ENCODE data around the gene ISCA2.
"Not testable (repeated sequence)": the region's sequence is repeated elsewhere in the genome, so short reads cannot be mapped to it uniquely, and the experiment has no call there.

The ISCA2 gene, protein sequence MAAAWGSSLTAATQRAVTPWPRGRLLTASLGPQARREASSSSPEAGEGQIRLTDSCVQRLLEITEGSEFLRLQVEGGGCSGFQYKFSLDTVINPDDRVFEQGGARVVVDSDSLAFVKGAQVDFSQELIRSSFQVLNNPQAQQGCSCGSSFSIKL

DNA sequence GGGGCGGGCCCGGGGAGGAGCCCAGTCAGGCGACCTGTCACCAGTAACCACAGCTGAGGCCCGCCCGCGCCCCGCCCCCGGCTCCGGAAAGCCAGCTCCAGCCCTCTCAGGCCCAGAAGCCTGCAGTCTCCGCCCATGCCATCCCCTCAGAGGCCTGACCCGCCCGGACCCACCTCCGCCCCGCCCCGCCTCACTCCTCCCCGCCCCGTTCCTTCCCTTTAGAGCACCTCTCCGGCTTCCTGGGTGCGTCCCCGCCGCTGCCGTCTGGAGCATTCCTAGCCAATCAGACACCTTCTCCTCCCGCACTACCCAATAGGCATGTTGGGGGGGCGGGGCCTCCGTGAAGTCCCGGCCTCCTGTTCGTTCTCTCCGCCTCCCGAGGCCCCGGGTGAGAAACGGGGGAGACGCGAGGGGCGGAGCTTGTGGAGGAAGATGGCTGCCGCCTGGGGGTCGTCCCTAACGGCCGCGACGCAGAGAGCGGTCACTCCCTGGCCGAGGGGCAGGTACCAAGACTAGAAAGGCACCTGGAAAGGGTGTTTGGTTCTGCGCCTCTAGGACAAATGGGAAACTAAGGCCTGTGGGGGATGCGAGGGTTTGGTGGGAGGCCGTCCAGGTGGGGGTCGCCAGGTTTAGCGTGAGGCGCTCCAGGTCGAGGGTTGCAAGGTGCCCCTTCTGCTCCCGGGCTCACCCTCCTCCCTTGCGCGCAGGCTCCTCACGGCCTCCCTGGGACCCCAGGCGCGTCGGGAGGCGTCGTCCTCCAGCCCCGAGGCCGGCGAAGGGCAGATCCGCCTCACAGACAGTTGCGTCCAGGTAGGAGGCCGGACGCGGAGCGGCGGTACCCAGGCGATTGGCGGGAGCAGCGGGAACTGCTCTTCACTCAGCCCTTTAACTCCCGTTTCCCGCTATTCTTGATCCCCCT lies at the start of gene ISCA2:
Gene ISCA2, plus strand, starts transcription at position 423 of the 919 bp plus-strand sequence. Its CDS starts 10 bp downstream, at position 433.
- peak; percentile 98 to 100 (median 100) for DNase-seq (ENCODE audit: low read depth in 3 of 3)

DNA sequence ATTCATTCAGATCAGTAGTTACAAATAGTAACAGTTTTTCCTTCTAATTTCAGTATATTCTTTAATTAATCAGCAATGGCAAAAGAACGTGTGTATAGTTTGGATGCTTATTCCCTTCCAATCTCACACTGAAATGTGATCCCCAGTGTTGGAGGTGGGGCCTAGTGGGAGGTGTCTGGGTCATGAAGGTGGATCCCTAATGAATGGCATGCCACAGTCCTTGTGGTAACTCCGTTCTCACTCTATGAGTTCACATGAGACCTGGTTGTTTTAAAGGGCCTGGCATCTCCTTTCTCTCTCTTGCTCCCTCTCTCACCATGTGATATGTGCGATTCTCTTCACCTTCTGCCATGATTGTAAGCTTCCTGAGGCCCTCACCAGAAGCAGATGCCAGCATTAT lies 48.7 kb upstream of the ISCA2 start:
- DNase-seq (ENCODE audit: low read depth in 3 of 3) = no peak

DNA sequence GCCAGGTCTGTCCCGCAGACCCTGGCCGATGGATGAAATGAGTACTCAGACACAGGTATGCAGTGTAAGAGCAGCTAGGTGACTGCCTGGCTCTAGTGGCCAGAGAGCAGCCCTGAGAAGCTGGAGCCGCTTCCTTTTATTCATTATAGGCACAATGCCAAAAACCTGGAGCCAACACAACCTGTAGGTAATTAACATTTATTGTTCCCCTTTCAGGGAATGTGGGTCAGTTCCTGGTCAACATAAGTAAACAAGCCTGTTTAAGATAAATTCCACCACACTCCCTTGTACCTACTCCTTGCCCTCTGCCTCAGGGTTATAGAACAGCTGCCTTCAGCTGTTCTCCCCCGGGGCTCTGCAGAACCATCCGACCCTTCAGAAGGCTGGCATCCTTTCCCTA lies 39.2 kb upstream of the ISCA2 start:
- not testable (repeated sequence) for DNase-seq (ENCODE audit: low read depth in 3 of 3)

DNA sequence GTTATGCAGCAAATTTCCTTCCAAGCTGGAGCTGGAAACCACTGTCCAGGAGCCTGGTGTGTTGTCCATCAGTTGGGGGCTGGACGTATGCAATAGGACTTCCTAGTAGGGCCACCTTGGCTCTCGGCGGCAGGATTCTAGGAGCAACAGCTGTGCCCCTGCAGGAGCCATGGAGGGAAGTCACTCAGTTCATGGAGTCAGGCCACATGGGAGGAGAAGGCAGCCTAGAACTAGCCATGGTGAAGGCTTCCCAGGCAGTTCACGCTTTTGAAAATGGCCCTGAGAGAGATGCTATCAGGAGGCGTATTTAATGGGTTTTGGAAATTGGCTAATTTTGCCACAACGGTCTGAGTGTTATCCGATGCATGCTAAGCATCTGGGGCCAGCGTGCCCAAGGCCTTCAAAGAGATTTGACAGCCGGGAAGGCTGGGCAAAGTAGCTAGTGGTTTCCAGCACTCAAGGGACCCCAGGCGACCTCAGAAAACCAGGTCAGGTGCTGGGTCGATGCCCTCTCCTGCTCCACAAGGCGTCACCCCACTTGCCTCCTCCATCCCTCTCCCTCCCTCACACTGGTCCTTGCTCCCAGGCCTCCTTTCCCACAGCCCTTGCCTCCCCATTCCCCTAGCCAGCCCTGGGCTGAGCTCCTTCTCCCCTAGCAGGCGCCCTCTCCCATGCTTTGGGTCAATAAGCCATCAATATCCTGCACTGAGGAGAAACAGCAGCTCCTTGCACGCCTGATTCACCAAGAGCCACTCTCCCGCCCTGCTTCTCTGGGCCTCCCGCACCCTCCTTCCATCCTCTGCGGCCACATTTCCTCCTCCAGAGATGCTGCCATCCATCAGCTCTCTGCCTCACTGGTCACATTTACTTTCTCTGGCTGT lies 36.6 kb upstream of the ISCA2 start:
- no peak for DNase-seq (ENCODE audit: low read depth in 3 of 3)

DNA sequence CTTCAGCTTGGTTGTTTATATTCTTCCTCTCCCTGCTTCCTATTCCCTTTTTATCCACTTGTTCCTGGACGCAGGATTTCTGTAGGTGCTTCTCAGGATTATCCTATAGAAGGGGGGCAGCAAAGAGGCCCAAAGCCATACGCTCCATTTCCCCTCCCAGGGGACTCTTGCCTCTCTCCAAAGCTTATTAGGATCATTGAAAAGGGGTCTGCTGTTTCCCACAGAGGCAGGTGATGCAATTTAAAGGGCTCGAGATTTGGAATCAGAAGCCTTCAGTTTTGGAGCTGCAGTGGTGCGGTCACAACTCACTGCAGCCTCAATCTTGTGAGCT lies 36.0 kb upstream of the ISCA2 start:
- DNase-seq (ENCODE audit: low read depth in 3 of 3) = no peak

DNA sequence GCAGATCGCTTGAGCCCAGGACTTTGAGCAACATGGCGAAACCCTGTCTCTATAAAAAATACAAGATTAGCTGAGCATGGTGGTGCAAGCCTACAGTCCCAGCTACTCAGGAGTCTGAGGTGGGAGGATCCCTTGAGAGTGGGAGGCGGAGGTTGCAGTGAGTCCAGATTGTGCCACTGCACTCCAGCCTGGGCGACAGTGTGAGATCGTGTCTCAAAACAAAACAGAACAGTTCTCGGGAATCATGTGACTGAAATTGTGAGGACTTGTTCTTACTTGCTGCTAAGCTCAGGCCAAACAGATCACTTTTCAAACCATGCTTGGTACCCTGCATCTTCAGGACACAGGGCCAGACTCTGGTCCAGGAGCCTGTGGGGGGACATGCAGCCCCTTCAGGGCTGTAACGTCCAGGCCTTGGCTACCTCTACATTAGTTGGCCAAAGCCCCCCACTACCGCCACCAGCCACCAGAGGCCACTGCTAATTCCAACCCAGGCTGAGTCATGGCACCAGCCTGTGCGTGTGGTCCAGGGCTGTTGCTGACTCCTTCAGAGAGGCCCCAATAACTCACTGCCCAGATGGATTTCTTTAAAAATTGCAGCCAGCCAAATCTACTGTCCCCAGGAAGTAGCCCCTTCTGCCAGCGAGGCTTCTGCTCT lies 34.1 kb upstream of the ISCA2 start:
- peak in 1 of 3 experiments; percentile 21 for DNase-seq (ENCODE audit: low read depth in 3 of 3)

DNA sequence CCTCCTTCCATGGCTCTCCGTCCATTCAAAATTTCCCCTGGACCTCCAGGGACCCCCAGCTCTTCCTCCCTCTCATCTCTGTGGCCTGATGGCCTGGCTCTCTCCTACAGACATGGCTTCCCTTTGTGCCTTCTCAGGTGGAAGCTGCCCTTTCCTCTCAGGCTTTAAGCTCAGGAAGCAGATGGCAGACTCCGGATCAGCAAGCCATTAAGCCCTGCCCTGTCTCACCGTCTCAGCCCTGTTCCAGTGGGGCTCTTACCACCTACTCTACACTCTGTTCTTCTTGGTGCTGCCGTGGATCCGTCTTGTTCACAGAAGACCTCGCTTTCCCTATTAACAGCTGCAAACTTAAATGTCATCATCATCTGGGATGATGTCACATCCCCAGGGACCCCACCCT lies 33.6 kb upstream of the ISCA2 start:
- DNase-seq (ENCODE audit: low read depth in 3 of 3) = no peak

DNA sequence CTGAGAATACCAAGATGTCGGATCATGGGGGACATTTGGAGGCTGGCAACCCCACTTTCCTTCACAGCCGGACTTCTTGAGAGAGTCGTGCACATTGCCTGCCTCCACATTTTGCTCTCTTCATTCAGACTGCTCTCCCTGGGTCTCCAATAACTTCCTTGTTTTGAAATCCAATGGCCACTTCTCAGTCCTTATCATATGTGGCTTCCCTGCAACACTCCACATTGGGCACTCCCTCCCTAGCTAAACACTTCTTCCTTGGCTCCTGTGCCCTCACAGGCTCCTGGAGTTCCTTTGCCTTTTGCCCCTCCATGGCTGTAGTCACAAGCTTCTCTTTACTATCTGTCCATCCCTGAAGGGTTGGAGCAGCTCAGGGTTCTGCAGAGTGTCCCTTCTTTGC lies 30.6 kb upstream of the ISCA2 start:
- no peak for DNase-seq (ENCODE audit: low read depth in 3 of 3)

DNA sequence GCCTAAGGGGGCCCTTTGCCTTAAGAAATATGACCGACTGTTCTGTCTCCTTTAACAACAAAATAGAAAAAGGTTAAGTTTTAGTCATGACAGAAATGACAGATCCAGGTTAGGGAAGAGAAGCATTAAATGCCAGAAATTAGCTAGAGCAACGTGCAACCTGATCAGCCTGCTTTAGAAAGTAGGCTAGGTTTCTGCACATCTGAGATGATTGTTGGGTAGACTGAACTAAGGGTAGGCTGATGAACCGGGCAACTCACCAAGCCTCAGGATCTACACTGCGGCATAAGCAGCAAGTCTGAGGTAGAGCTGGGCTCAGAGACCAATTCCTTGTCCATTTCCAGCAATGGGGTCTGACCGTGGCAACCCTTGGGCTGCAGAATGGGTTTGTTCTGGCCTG lies 29.9 kb upstream of the ISCA2 start:
- DNase-seq (ENCODE audit: low read depth in 3 of 3) = no peak

DNA sequence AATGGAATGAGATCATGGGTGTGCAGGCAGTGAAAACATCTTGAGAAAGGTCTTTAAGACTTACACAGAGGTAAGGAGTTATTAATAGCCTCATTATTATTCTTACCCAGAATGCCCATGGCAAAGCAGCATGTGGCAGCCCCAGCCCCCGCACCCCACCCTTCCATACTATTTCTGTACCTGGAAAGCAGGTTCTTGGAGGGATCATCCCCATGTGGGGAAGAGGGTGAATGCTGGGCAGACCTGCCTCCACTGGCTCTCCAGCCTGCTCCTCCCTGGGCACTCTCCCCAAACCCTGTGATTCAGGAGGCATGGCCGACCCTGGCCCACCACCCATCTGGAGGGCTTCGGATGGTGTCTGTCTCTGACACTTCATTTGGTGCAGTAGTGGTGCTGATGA lies 28.8 kb upstream of the ISCA2 start:
- DNase-seq (ENCODE audit: low read depth in 3 of 3) = no peak

DNA sequence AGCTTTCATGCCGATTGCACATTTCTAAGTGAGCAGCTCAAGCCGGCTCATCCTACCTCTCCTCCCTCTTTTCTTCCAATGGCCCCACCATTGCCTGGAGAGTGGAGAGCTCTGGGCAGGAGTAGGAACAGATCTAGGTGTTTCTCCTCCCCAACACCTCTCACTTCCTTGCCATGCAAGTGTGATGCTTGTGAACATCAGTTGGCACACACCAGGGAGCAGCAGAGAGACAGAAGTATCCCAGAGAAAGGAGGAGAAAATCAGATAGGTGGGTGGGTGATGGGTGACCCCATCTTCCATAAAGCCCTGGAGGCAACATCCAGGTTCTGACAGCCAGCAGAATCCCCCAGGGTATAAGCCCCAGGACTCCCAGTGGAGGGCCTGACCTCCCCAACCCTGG lies 28.2 kb upstream of the ISCA2 start:
- no peak for DNase-seq (ENCODE audit: low read depth in 3 of 3)

DNA sequence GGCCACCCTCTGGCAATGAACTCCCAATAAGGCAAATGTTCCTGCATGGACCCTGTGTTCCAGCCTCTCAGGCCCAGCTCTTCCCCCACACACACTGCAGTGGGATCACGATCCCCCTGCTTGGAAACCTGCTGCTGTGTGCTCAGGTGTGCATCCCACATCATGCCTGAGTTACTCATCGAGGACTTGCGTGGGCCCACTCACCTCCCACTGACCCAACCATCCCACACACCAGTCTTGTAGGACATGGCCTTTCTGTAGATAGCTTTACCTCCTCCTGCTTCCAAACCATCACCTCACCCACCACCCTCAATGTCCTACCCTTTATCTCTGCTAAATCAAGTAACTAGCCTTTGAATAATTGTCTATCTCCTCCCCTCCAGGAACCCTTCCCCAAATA lies 25.1 kb upstream of the ISCA2 start:
- DNase-seq (ENCODE audit: low read depth in 3 of 3) = no peak

DNA sequence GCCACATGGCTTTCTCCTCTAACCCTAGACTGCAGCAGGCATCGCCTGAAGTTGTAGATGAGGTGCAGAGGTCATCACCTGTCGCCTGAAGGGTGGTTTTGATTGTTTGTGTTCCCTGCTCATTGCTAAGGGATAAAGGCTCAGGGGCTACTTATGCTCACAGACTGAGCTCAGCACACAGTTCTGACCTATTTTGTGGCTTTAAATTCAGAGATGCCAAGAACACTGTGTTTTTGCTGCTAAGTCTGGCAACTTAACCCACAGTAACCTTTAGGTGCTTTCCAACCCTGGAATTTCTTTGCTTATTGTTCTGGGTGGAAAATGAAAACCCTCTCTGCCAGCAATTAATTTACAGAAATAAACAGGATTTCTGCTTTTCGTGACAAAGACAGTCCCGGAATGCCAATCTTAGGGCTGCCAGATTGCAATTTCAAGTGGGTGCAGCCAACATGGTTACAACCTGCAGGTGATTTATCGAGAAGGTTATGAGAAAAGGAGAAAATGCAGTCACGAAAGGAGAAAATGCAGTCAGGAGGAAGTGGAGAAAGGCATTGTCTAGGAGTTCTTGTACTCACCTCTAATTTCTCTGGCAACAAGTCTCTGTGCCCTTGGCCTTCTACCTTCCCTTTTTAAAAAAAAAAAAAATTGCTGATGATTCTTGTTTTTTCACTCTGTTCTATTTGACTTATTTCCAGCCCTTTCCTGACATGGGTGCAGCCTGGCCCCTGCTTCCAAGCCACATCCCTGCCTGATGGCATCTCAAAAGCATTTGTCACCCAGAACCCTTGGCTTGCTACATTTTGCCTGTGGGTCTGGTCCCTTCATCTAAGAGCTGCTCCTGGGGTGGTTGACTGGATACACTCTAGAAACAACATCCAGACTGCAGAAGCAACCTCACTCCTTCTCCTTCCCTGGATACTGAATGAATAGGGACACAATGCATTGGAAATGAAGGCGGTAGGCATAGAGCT lies 23.7 kb upstream of the ISCA2 start:
- no peak for DNase-seq (ENCODE audit: low read depth in 3 of 3)

DNA sequence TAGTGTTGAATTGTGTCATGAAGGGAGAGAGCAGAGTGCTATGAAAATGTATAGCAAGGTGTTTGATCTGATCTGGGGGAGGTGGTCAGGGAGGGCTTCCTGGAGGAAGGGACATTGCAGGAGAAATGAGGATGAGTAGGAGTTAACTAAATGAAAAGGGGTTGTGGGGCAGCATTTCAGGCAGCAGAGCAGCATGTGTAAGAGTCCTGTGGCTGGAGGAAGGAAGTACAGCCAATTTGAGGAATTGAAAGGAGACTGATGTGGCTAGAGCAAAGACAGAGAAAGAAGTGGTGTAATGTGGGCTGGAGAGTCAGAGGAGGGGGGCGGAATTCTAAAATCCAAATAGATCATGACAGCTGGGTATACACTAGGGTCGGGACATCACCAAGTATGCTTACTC lies 21.0 kb upstream of the ISCA2 start:
- DNase-seq (ENCODE audit: low read depth in 3 of 3) = no peak

DNA sequence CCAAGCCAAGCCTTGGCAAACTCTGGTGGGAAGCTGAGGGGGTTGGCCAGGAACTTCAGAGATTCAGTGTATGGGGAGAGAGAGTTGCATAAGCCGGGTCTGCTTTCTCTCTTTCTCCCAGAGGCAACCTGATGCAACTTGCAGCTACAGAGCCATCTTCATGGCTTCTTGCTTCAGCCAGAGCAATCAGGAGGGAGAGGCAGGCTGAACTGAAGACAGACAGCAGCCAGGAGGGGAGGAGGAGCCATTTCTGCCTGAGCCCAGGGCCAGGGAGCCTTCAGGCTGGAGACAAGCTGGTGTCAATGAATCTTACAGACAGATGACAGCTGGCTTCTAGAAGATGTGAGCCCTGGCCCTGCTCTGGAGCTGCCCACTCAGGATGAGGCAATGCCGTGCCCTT lies 19.2 kb upstream of the ISCA2 start:
- no peak for DNase-seq (ENCODE audit: low read depth in 3 of 3)

DNA sequence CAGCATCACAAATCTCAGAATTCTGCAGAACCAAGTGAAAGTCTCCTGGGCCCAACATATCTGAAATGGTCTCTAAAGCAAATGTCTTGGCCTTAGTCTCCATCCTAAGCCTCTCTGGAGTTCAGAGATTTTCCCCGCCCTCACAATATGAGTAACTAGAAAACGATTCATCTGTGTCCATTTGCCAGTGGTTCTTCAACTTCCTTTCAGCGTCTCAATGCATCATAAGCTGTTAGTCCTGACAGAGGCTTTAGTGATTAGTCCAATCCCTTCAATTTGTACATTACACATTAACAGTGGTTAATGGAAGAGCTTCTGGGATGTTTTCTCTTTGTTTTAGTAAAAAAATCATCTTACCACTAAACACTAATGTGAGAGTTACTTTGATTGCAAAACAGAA lies 17.9 kb upstream of the ISCA2 start:
- DNase-seq (ENCODE audit: low read depth in 3 of 3) = no peak

DNA sequence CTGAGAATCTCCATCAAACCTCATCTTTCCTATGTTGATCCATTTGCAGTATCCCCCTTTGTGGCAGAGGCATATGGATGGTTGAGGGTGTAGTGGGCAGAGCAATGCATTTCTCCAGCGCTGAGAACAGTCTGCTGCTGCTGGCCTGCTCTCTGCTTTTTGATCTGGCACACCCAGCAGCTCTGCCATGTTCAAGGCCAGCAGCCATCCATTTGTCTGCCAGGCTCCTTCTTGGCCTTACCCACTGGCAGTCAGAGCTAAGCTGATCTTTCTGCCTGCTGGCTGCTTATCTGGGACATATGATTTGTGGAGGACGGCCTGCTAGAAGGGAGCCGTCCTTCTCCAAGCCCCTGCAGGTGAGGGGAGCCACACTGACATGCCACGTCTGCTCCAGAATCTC lies 17.5 kb upstream of the ISCA2 start:
- DNase-seq (ENCODE audit: low read depth in 3 of 3) = no peak

DNA sequence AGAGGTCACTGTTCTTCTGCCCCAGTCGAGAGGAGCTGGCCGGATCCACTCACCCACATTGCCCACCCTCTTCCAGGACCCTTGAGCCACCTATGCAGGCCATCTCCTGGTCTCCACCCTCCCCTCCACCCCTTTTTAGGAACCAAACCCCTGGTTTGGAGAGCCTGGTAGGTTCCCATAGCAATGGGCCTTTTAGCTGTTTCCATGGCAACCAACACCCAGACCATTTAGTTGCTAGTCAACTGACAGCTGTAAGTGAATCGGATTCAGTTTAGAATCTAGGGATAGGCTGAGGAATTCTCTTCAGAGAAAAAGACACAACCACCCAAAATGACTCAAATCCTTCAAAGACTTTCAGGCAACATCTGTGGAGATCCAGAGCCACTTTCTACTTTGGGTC lies 17.0 kb upstream of the ISCA2 start:
- DNase-seq (ENCODE audit: low read depth in 3 of 3) = no peak

DNA sequence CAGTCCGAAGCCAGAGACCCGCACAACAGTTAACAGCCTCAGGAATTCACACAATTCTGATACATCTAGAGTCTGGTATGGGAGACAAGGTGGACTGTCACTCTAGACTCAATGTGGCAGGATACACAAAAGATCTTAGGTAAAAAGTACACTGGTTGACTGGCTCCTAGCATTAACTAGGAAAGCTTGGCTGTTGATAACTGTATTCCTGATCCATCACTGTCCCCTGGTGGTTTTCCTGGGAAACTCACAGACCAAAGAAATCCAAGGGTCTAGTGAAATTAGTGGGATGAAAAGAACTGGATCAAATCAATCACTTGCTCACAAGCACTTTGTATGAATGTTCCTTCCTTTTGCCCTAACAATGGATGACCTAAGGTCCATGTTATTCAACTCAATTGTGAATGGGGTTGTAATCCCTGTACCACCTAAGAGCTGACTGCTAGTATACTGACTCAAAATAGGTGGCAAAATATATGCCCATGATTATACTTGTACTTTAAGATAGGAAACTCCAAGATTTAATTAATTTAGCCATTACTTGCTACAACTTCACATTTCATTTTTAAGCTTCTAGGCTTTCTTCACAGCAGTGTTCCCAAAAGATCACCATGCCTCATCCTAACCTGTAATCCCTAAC lies 14.4 kb upstream of the ISCA2 start:
- no peak for DNase-seq (ENCODE audit: low read depth in 3 of 3)

DNA sequence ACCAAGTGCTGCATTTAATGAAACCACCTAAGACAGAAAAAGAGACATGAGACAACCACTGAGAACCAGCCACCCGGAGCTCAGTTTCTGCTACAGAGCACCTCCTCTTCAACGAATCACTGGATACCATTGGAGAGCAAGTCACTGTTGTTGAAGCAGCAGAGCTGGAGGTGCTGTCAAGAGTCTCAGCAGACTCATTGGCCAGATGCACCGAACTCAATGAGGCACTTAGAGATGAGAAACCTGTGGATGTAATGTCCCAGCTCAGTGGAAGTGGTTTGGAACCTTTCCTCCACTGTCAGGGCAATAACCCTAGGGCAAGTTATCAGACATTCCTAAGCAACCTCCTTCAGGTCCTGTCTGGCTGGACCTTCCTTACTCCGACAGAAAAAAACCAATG lies 13.5 kb upstream of the ISCA2 start:
- no peak for DNase-seq (ENCODE audit: low read depth in 3 of 3)

Measured in stimulated activated CD4-positive, alpha-beta T cell treated with anti-CD3 and anti-CD28 coated beads, TNF-alpha, amount 100 ng/mL, for 24 hours (primary cell).